ENCODE data around the gene SDR39U1.
A peak's percentile ranks its signal among the peaks of the same experiment; 100 is the strongest.

The SDR39U1 gene

GRCh38 chr14:24439257-24439656, 3.3 kb downstream of the SDR39U1 start:
- Histone ChIP-seq H3K36me3 (peaks cover 43 to 64% (median 53%) of the 10 kb centered on the region in 3 donors), H3K27ac (no peak overlapping the region), H3K4me1 (peaks cover 0 to 35% (median 21%) of the 10 kb centered on the region in 4 donors), H3K27me3 (no peaks in the 10 kb centered on the region), H3K9me3 (no peaks in the 10 kb centered on the region), H3K4me3 (no peak overlapping the region)
- no peak for DNase-seq
- intact Hi-C loops (cut with DNase I; ENCODE audit: low total_unique reads) = loop anchor here (10.0 kb wide), 1 partner anchor 194 kb away; the partner anchor contains the start of gene TINF2
- no peak for TF ChIP-seq CTCF (IDR thresholded peaks at IDR 0.05)

GRCh38 chr14:24438223-24439097, 4.1 kb downstream of the SDR39U1 start:
- no peaks in the 10 kb centered on the region for H3K27me3 ChIP-seq
- H3K4me1 ChIP-seq = peaks cover 0 to 35% (median 20%) of the 10 kb centered on the region in 4 donors
- no peak overlapping the region for H3K4me3 ChIP-seq
- no peak for DNase-seq
- no peak for TF ChIP-seq CTCF (IDR thresholded peaks at IDR 0.05)
- H3K27ac ChIP-seq = no peak overlapping the region
- H3K36me3 ChIP-seq = peaks cover 47 to 72% (median 58%) of the 10 kb centered on the region in 3 donors
- H3K9me3 ChIP-seq = no peaks in the 10 kb centered on the region
- intact Hi-C loops (cut with DNase I; ENCODE audit: low total_unique reads) = loop anchor here (10.0 kb wide), 1 partner anchor 194 kb away; the partner anchor contains the start of gene TINF2

- peaks cover 55 to 80% (median 65%) of the 10 kb centered on the region in 3 donors for H3K36me3 ChIP-seq
- H3K4me1 ChIP-seq = peaks cover 0 to 37% (median 19%) of the 10 kb centered on the region in 4 donors
- peak overlapping the region; percentile 28 to 42 for H3K27ac ChIP-seq
- TF ChIP-seq CTCF (IDR thresholded peaks at IDR 0.05) = no peak
- no peaks in the 10 kb centered on the region for H3K9me3 ChIP-seq
- intact Hi-C loops (cut with DNase I; ENCODE audit: low total_unique reads) = loop anchor here (10.0 kb wide), 1 partner anchor 193 kb away; the partner anchor contains the start of gene TINF2
- H3K4me3 ChIP-seq = no peak overlapping the region
- H3K27me3 ChIP-seq = no peaks in the 10 kb centered on the region
- DNase-seq = no peak
These were observed 4.9 kb downstream of the SDR39U1 start for GRCh38 chr14:24437736-24438067.

GRCh38 chr14:24437020-24437735, 5.4 kb downstream of the SDR39U1 start:
- H3K4me1 ChIP-seq = peaks cover 0 to 42% (median 24%) of the 10 kb centered on the region in 4 donors
- no peak overlapping the region for H3K4me3 ChIP-seq
- H3K27me3 ChIP-seq = no peaks in the 10 kb centered on the region
- TF ChIP-seq CTCF (IDR thresholded peaks at IDR 0.05) = peak in 1 of 2 experiments; percentile 2
- intact Hi-C loops (cut with DNase I; ENCODE audit: low total_unique reads) = loop anchor here (10.0 kb wide), 1 partner anchor 192 kb away; the partner anchor contains the start of gene TINF2
- no peaks in the 10 kb centered on the region for H3K9me3 ChIP-seq
- H3K36me3 ChIP-seq = peaks cover 60 to 85% (median 70%) of the 10 kb centered on the region in 3 donors
- H3K27ac ChIP-seq = peak overlapping the region; percentile 28 to 42
- no peak for DNase-seq

- DNase-seq = no peak
- intact Hi-C loops (cut with DNase I; ENCODE audit: low total_unique reads) = loop anchor here (10.0 kb wide), 1 partner anchor 192 kb away; the partner anchor contains the start of gene TINF2
- Histone ChIP-seq H3K9me3 (no peaks in the 10 kb centered on the region), H3K27me3 (no peaks in the 10 kb centered on the region), H3K4me3 (no peak overlapping the region), H3K4me1 (peaks cover 0 to 45% (median 26%) of the 10 kb centered on the region in 4 donors), H3K36me3 (peaks cover 61 to 92% (median 73%) of the 10 kb centered on the region in 3 donors), H3K27ac (peak overlapping the region; percentile 42 to 53)
- peak; percentile 79 to 83 for TF ChIP-seq CTCF (IDR thresholded peaks at IDR 0.05)
These were observed 6.1 kb downstream of the SDR39U1 start for GRCh38 chr14:24436355-24437019.

Data from tibial artery (tissue), 4 donors.